SK-N-SH (cell line): ENCODE measurements around the gene GPRIN3. TPM values are rescaled to one million over a fixed set of nuclear protein-coding genes. Genes with fewer than 3 reads are reported as not detected.

Experiments used
- CTCF ChIA-PET: fragments of 300-600, 350-600 bp; formaldehyde crosslinking; extraction: SDS; loops from one replicate; lab custom pipeline; 2021; lab: Yijun Ruan, JAX
- POLR2A ChIA-PET: fragments of 350-600 bp; sonication (Branson Sonifier 250); formaldehyde crosslinking; extraction: SDS; loops from one replicate; lab custom pipeline; 2020; ENCODE audit warnings: antibody characterized with exemption, inconsistent platforms; lab: Yijun Ruan, JAX
- DNase-seq: peaks from one replicate; pipeline ENCODE4 v3.0.0; 2012
- H2AFZ ChIP-seq: fragments of 200-600 bp; sonication (generic); 2 replicates; pipeline ENCODE4 v1.8.1; 2016; ENCODE audit warnings: antibody characterized with exemption, mild to moderate bottlenecking, low read depth
- H3F3A ChIP-seq: fragments of 200-600 bp; sonication (generic); replicated peaks from 2 replicates; pipeline ENCODE3; 2016; ENCODE audit warnings: antibody characterized with exemption, mild to moderate bottlenecking; ENCODE audit not compliant: insufficient read depth
- H3K27ac ChIP-seq, 2 experiments: fragments of 200-500 bp in 1 of 2; fragments of 200-600 bp in 1 of 2; sonication (Bioruptor generic) in 1 of 2; sonication (generic), shearing (Covaris generic) in 1 of 2; 2 replicates each; pipeline versions ENCODE4 v1.5.1 to v1.6.1; 2014 to 2016; ENCODE audit warnings: low read depth in 2 of 2, inconsistent platforms in 1 of 2, low read length in 1 of 2, mild to moderate bottlenecking in 1 of 2, mixed read lengths in 1 of 2
- H3K27me3 ChIP-seq: fragments of 200-600 bp; sonication (generic), shearing (Covaris generic); 2 replicates; pipeline ENCODE4 v1.6.1; 2016; ENCODE audit warnings: mixed run types; ENCODE audit not compliant: insufficient read depth
- H3K36me3 ChIP-seq, 2 experiments: fragments of 200-500 bp in 1 of 2; fragments of 200-600 bp in 1 of 2; sonication (Bioruptor generic) in 1 of 2; sonication (generic) in 1 of 2; replicated peaks in 1 of 2; 2 replicates each; pipeline versions ENCODE3 to v1.5.1; 2014 to 2016; ENCODE audit warnings: low read length in 1 of 2, mild to moderate bottlenecking in 1 of 2; ENCODE audit not compliant: insufficient read depth in 2 of 2, control insufficient read depth in 1 of 2
- H3K4me1 ChIP-seq, 2 experiments: fragments of 200-500 bp in 1 of 2; fragments of 200-600 bp in 1 of 2; sonication (Bioruptor generic) in 1 of 2; sonication (generic), shearing (Covaris generic) in 1 of 2; 2 replicates each; pipeline versions ENCODE4 v1.5.1 to v1.6.1; 2014 to 2016; ENCODE audit warnings: low read depth in 1 of 2, low read length in 1 of 2, mixed run types in 1 of 2; ENCODE audit not compliant: insufficient read depth in 2 of 2, control insufficient read depth in 1 of 2
- H3K4me2 ChIP-seq: fragments of 200-600 bp; sonication (generic), shearing (Covaris generic); 2 replicates; pipeline ENCODE4 v1.6.1; 2017; ENCODE audit warnings: mixed run types
- H3K4me3 ChIP-seq, 2 experiments: fragments of 200-500 bp in 1 of 2; fragments of 200-600 bp in 1 of 2; sonication (Bioruptor generic) in 1 of 2; sonication (generic), shearing (Covaris generic) in 1 of 2; 2 replicates each; pipeline versions ENCODE4 v1.5.1 to v1.8.1; 2014 to 2016; ENCODE audit warnings: low read depth in 2 of 2, inconsistent platforms in 1 of 2, low read length in 1 of 2, mild to moderate bottlenecking in 1 of 2, mixed read lengths in 1 of 2, moderate library complexity in 1 of 2
- H3K79me2 ChIP-seq: fragments of 200-600 bp; sonication (generic); 2 replicates; pipeline ENCODE4 v1.8.1; 2017; ENCODE audit warnings: mild to moderate bottlenecking; ENCODE audit not compliant: insufficient read depth
- H3K9ac ChIP-seq: fragments of 200-600 bp; sonication (generic); 2 replicates; pipeline ENCODE4 v1.6.1; 2017; ENCODE audit warnings: mixed run types
- H3K9me2 ChIP-seq: fragments of 200-600 bp; sonication (generic); 2 replicates; pipeline ENCODE4 v1.6.1; 2017; ENCODE audit warnings: mixed run types
- H3K9me3 ChIP-seq: fragments of 200-600 bp; sonication (generic); 2 replicates; pipeline ENCODE4 v1.6.1; 2017; ENCODE audit warnings: mixed run types, mild to moderate bottlenecking, moderate library complexity
- H4K20me1 ChIP-seq: fragments of 200-600 bp; sonication (generic); 2 replicates; pipeline ENCODE4 v1.6.1; 2017; ENCODE audit warnings: mild to moderate bottlenecking, mixed run types; ENCODE audit not compliant: insufficient read depth
- ELF1 ChIP-seq: IDR thresholded peaks from 2 replicates; pipeline ENCODE4 v1.4.0; 2012
- IRF3 ChIP-seq: fragments of 150-350 bp; IDR thresholded peaks from 2 replicates; pipeline ENCODE4 v1.6.1; 2016; ENCODE audit warnings: mild to moderate bottlenecking, low read depth, low read length
- NRF1 ChIP-seq: IDR thresholded peaks from 2 replicates; pipeline ENCODE4 v1.6.1; 2012; ENCODE audit warnings: low read depth, mild to moderate bottlenecking, low read length
- POLR2AphosphoS5 ChIP-seq: IDR thresholded peaks from 2 replicates; pipeline ENCODE4 v1.6.1; 2012; ENCODE audit warnings: low read depth, low read length
- RCOR1 ChIP-seq: fragments of 150-350 bp; IDR thresholded peaks from 2 replicates; pipeline ENCODE4 v1.6.1; 2017; ENCODE audit warnings: antibody characterized with exemption, low read length
- SIN3A ChIP-seq: IDR thresholded peaks from 2 replicates; pipeline ENCODE4 v1.6.1; 2012; ENCODE audit warnings: low read depth, mild to moderate bottlenecking, low read length, moderate library complexity, borderline replicate concordance
- SMC3 ChIP-seq: IDR thresholded peaks from 2 replicates; pipeline ENCODE4 v1.6.1; 2012; ENCODE audit warnings: low read depth, low read length, improper control_type of control experiment
- TEAD4 ChIP-seq: IDR thresholded peaks from 2 replicates; pipeline ENCODE4 v1.4.0; 2012; ENCODE audit warnings: mild to moderate bottlenecking, borderline replicate concordance; ENCODE audit not compliant: insufficient read depth
- USF1 ChIP-seq: IDR thresholded peaks from 2 replicates; pipeline ENCODE4 v1.4.0; 2012; ENCODE audit warnings: low read depth, borderline replicate concordance
- WGBS: methylation state at CpG from one replicate; pipeline ENCODE4 v1.1.6; 2017; ENCODE audit warnings: low lambda C conversion rate; 5-methylcytosine and 5-hydroxymethylcytosine counted together
- polyA plus RNA-seq, 3 experiments: library from polyadenylated mRNA; depleted of rRNA; stranded (reverse); fragments of >200 nt; gene quantifications; 2 replicates each; pipeline ENCODE4 v1.2.3, GENCODE V29; 2012

Gene GPRIN3
- polyA plus RNA-seq, 1 of the 3 experiments (the other 2 are of a cell fraction), result not detected

DNA sequence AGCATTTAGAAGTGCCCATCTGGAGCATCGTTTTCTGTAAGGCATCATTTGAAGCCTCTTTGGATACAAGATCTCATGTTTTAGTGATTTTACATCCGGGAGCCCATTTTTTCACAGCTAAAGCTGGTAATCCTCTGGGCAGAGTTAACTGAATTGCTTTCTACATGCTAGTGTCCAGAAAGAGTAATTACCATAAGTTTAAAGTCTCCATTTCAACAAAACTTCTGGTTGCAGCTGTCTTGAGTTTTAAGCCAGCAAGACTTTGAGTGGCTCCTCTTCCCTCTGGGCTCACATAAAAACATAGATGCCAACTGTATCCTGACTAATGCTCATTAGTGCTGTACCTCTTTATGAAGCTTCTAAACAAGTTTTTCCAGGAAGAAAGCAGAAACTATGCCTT, 65.4 kb downstream of the GPRIN3 start:
- Histone ChIP-seq H3K4me1 (no peaks in the 10 kb centered on the region; a peak in 1 of 4 replicates), H4K20me1 (no peaks in the 10 kb centered on the region), H3K4me3 (no peak overlapping the region), H3K9ac (no peak overlapping the region), H3K27me3 (no peaks in the 10 kb centered on the region), H3K27ac (no peak overlapping the region), H3K4me2 (no peak overlapping the region), H2AFZ (no peak overlapping the region), H3K9me2 (no peaks in the 10 kb centered on the region), H3K36me3 (no peaks in the 10 kb centered on the region), H3K79me2 (no peaks in the 10 kb centered on the region), H3F3A (no peaks in the 10 kb centered on the region), H3K9me3 (no peaks in the 10 kb centered on the region)
- no peak for TF ChIP-seq USF1
- TF ChIP-seq TEAD4, result no peak
- TF ChIP-seq SIN3A, result no peak
- no peak for TF ChIP-seq ELF1
- TF ChIP-seq SMC3, result no peak
- no peak for DNase-seq
- ChIA-PET CTCF (interaction anchor here (0.7 to 1.0 kb wide), 2 partner anchors 13 to 17 kb away, joined by 3 read pairs; no protein-coding TSS in a partner anchor), POLR2A (no interaction called here)
- 33% methylated on average over 2 of the region's 2 CpGs for WGBS

GRCh38 chr4:89230271-89230670, 77.3 kb downstream of the GPRIN3 start:
- no peaks in the 10 kb centered on the region for H3K9me3 ChIP-seq
- no peak overlapping the region for H3K4me2 ChIP-seq
- H3K4me1 ChIP-seq, result no peaks in the 10 kb centered on the region
- no peaks in the 10 kb centered on the region for H3K9me2 ChIP-seq
- H3K9ac ChIP-seq, result no peak overlapping the region
- 82% methylated on average over 3 of the region's 3 CpGs for WGBS
- H3K36me3 ChIP-seq, result no peaks in the 10 kb centered on the region
- POLR2A ChIA-PET, result no interaction called here
- no peak for DNase-seq
- no peaks in the 10 kb centered on the region for H4K20me1 ChIP-seq
- no peak overlapping the region for H3K4me3 ChIP-seq
- no peaks in the 10 kb centered on the region for H3K27me3 ChIP-seq
- no peaks in the 10 kb centered on the region for H3K79me2 ChIP-seq
- H3K27ac ChIP-seq, result no peak overlapping the region
- TF ChIP-seq IRF3, result no peak
- no peak for TF ChIP-seq RCOR1
- TF ChIP-seq NRF1, result no peak
- TF ChIP-seq POLR2AphosphoS5, result no peak
- TF ChIP-seq, all 33 proteins: peak for 0
- Histone ChIP-seq H2AFZ (no peak overlapping the region), H3F3A (no peaks in the 10 kb centered on the region)
- CTCF ChIA-PET, result interaction anchor here (0.6 to 1.4 kb wide), 3 partner anchors 69 to 675 kb away, joined by 3 to 4 read pairs (median 4); no protein-coding TSS in a partner anchor
